HepG2 (cell line): ENCODE data around the gene LRRC3. TPM values are rescaled to one million over a fixed set of nuclear protein-coding genes. Genes with fewer than 3 reads are reported as not detected.

ENCODE experiments used
- ARID5B ChIP-seq: IDR thresholded peaks from 2 replicates; pipeline ENCODE4 v1.4.0; 2020; ENCODE audit warnings: mild to moderate bottlenecking, missing genetic modification reagents
- ASH2L ChIP-seq: fragments of 300-600, 200-600 bp; sonication (generic); IDR thresholded peaks from 2 replicates; pipeline ENCODE4 v1.7.0; 2017; ENCODE audit warnings: low read depth, mild to moderate bottlenecking, moderate library complexity, mixed read lengths, low read length; ENCODE audit not compliant: insufficient read length
- CBX1 ChIP-seq: IDR thresholded peaks from one replicate; pipeline ENCODE4 v1.6.1; 2016; ENCODE audit warnings: antibody characterized with exemption, low read depth
- HNF4A ChIP-seq: sonication (generic); formaldehyde crosslinking; IDR thresholded peaks from 2 replicates; pipeline ENCODE4 v1.4.0; 2020; ENCODE audit warnings: missing genetic modification reagents
- NFKB2 ChIP-seq: sonication (generic); formaldehyde crosslinking; IDR thresholded peaks from 2 replicates; pipeline ENCODE4 v1.4.0; 2020; ENCODE audit warnings: missing genetic modification reagents, borderline replicate concordance
- PRDM4 ChIP-seq: sonication (generic); formaldehyde crosslinking; IDR thresholded peaks from 2 replicates; pipeline ENCODE4 v1.9.0; 2021; ENCODE audit warnings: missing genetic modification reagents, borderline replicate concordance
- RBFOX2 ChIP-seq: fragments of 200-400 bp; formaldehyde crosslinking; IDR thresholded peaks from 2 replicates; pipeline ENCODE4 v1.6.1; 2017; ENCODE audit warnings: low read depth, mild to moderate bottlenecking, low read length
- SATB2 ChIP-seq: sonication (generic); formaldehyde crosslinking; IDR thresholded peaks from 2 replicates; pipeline ENCODE4 v1.5.0; 2020; ENCODE audit warnings: missing genetic modification reagents
- SP4 ChIP-seq: sonication (generic); formaldehyde crosslinking; IDR thresholded peaks from 2 replicates; pipeline ENCODE4 v1.8.1; 2023; ENCODE audit warnings: mild to moderate bottlenecking, missing genetic modification reagents
- THAP11 ChIP-seq: IDR thresholded peaks from 2 replicates; pipeline ENCODE4 v1.6.1; 2016; ENCODE audit warnings: missing biosample characterization, missing genetic modification reagents
- ZFP36L1 ChIP-seq: sonication (generic); formaldehyde crosslinking; IDR thresholded peaks from 2 replicates; pipeline ENCODE4 v1.8.0; 2022; ENCODE audit warnings: mild to moderate bottlenecking, missing genetic modification reagents, moderate library complexity
- ZNF142 ChIP-seq: sonication (generic); formaldehyde crosslinking; IDR thresholded peaks from 2 replicates; pipeline ENCODE4 v1.4.0; 2020; ENCODE audit warnings: missing genetic modification reagents
- ZNF367 ChIP-seq: sonication (generic); formaldehyde crosslinking; IDR thresholded peaks from 2 replicates; pipeline ENCODE4 v1.4.0; 2020; ENCODE audit warnings: missing genetic modification reagents, borderline replicate concordance
- ZNF564 ChIP-seq: sonication (generic); formaldehyde crosslinking; IDR thresholded peaks from 2 replicates; pipeline ENCODE4 v1.8.1; 2023; ENCODE audit warnings: mild to moderate bottlenecking, missing genetic modification reagents
- ZNF580 ChIP-seq: IDR thresholded peaks from 2 replicates; pipeline ENCODE4 v1.6.1; 2016; ENCODE audit warnings: low read depth, borderline replicate concordance
- polyA plus RNA-seq, 8 experiments: library from polyadenylated mRNA; depleted of rRNA in 3 of 8; stranded (reverse) in 7 of 8; unstranded in 1 of 8; fragments of >200 nt; fragmentation: Illumina TruSeq in 4 of 8; extraction: Trizol in 4 of 8; gene quantifications; 2 replicates each; pipeline versions ENCODE4 v1.2.1 to v1.2.3, GENCODE V29; 2011 to 2016; ENCODE audit warnings: low read depth in 4 of 8, missing spikeins in 1 of 8, mixed read lengths in 1 of 8; ENCODE audit not compliant: insufficient read depth in 1 of 8
- total RNA-seq, 5 experiments: library from RNA; depleted of rRNA; stranded (reverse); fragments of >200 nt; fragmentation: Illumina TruSeq; extraction: Trizol; gene quantifications; 2 replicates each; pipeline ENCODE4 v1.2.3, GENCODE V29; 2016; ENCODE audit warnings: low read depth in 1 of 5

The LRRC3 gene
- total and polyA plus RNA-seq, 2 of the 13 experiments (the other 11 are each of a cell fraction or from before 2014, with no cell fraction given): 4.8 to 16.5 TPM

DNA sequence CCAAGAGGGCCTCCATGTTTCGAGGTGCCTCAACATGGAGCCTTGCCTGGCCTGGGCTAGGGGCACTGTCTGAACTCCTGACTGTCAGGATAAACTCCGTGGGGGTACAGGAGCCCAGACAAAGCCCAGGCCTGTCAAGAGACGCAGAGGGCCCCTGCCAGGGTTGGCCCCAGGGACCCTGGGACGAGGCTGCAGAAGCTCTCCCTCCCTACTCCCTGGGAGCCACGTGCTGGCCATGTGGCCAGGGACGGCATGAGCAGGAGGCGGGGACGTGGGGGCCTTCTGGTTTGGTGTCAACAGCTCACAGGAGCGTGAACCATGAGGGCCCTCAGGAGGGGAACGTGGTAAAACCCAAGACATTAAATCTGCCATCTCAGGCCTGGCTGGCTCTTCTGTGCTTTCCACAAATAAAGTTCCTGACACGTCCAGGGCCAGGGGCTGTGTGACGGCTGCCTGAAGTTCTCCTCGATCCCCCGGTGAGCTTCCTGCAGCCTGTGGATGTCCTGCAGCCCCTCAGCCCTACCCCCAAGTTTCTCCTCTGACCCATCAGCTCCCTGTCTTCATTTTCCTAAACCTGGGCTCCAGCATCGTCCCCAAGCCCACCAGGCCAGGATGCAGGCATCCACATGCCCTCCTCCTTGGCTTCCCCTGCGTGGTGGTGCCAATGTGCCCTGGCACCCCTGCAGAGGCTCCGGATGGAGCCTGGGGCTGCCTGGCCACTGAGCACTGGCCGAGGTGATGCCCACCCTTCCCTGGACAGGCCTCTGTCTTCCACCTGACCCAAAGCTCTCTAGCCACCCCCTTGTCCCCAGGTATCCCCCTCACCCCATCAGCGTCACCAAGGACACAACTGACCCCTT, 12.8 kb upstream of the LRRC3 start (continued):
- TF ChIP-seq PRDM4 (CRISPR knock-in tag) (no peak), ZNF367 (CRISPR knock-in tag) (peak; percentile 72; the same call in 1 of the 2 replicates), NFKB2 (CRISPR knock-in tag) (peak; percentile 71; the same call in 1 of the 2 replicates), ASH2L (no peak), SP4 (CRISPR knock-in tag) (no peak), THAP11 (CRISPR knock-in tag) (peak; percentile 36; the same call in 1 of the 2 replicates), ARID5B (CRISPR knock-in tag) (peak; percentile 34; the same call in 1 of the 2 replicates), ZFP36L1 (CRISPR knock-in tag) (peak; percentile 83; the same call in 1 of the 2 replicates), RBFOX2 (no peak), ZNF142 (CRISPR knock-in tag) (0 out of 2 replicates have a peak, but pooled peaks have one; percentile 49), CBX1 (no peak), ZNF580 (CRISPR knock-in tag) (0 out of 2 replicates have a peak, but pooled peaks have one; percentile 25), ZNF564 (CRISPR knock-in tag) (0 out of 2 replicates have a peak, but pooled peaks have one; percentile 60), HNF4A (0 out of 2 replicates have a peak, but pooled peaks have one; percentile 0), SATB2 (CRISPR knock-in tag) (peak; percentile 72; the same call in 1 of the 2 replicates)
